ENCODE results near the gene LRIT2. TPM values are rescaled to one million over a fixed set of nuclear protein-coding genes. Genes with fewer than 3 reads are reported as not detected.
A peak's percentile ranks its signal among the peaks of the same experiment; 100 is the strongest.

Gene LRIT2
- total RNA-seq, 1 donor from 2014 or later, result not detected

- no peak overlapping the region for H3K4me3 Mint-ChIP-seq (ENCODE audit: low read depth)
- no peak overlapping the region for H3K27ac Mint-ChIP-seq
- H3K36me3 Mint-ChIP-seq (ENCODE audit: insufficient read depth), result no peaks in the 10 kb centered on the region
- H3K4me1 Mint-ChIP-seq (ENCODE audit: low read depth), result no peaks in the 10 kb centered on the region
- TF ChIP-seq CTCF (IDR thresholded peaks at IDR 0.05; ENCODE audit: unreplicated experiment), result no peak
- peaks cover 41% of the 10 kb centered on the region for H3K27me3 Mint-ChIP-seq
- DNase-seq (ENCODE audit: low spot score, unreplicated experiment), result peak; percentile 61
- H3K9me3 Mint-ChIP-seq (ENCODE audit: low read depth), result no peaks in the 10 kb centered on the region
These were observed 824 bp downstream of the LRIT2 start for GRCh38 chr10:84224411-84225028.

GRCh38 chr10:84221916-84222315, 3.4 kb downstream of the LRIT2 start:
- H3K36me3 Mint-ChIP-seq (ENCODE audit: insufficient read depth), result no peaks in the 10 kb centered on the region
- H3K27ac Mint-ChIP-seq, result no peak overlapping the region
- H3K4me1 Mint-ChIP-seq (ENCODE audit: low read depth), result no peaks in the 10 kb centered on the region

GRCh38 chr10:84217746-84218145, 7.6 kb downstream of the LRIT2 start:
- Mint-ChIP-seq H3K4me1 (ENCODE audit: low read depth) (no peaks in the 10 kb centered on the region), H3K27me3 (peaks cover 14% of the 10 kb centered on the region), H3K9me3 (ENCODE audit: low read depth) (no peaks in the 10 kb centered on the region), H3K36me3 (ENCODE audit: insufficient read depth) (no peaks in the 10 kb centered on the region), H3K27ac (no peak overlapping the region), H3K4me3 (ENCODE audit: low read depth) (no peak overlapping the region)
- TF ChIP-seq CTCF (IDR thresholded peaks at IDR 0.05; ENCODE audit: unreplicated experiment), result no peak
- DNase-seq (ENCODE audit: low spot score, unreplicated experiment), result no peak

More at GRCh38 chr10:84221916-84222315, 3.4 kb downstream of the LRIT2 start:
- H3K9me3 Mint-ChIP-seq (ENCODE audit: low read depth), result no peaks in the 10 kb centered on the region
- no peak overlapping the region for H3K4me3 Mint-ChIP-seq (ENCODE audit: low read depth)
- peaks cover 30% of the 10 kb centered on the region for H3K27me3 Mint-ChIP-seq
- TF ChIP-seq CTCF (IDR thresholded peaks at IDR 0.05; ENCODE audit: unreplicated experiment), result no peak
- DNase-seq (ENCODE audit: low spot score, unreplicated experiment), result no peak

- H3K4me1 Mint-ChIP-seq (ENCODE audit: low read depth), result no peaks in the 10 kb centered on the region
- DNase-seq (ENCODE audit: low spot score, unreplicated experiment), result no peak
- peaks cover 18% of the 10 kb centered on the region for H3K27me3 Mint-ChIP-seq
- H3K9me3 Mint-ChIP-seq (ENCODE audit: low read depth), result no peaks in the 10 kb centered on the region
- no peak overlapping the region for H3K27ac Mint-ChIP-seq
- H3K36me3 Mint-ChIP-seq (ENCODE audit: insufficient read depth), result no peaks in the 10 kb centered on the region
- TF ChIP-seq CTCF (IDR thresholded peaks at IDR 0.05; ENCODE audit: unreplicated experiment), result no peak
- no peak overlapping the region for H3K4me3 Mint-ChIP-seq (ENCODE audit: low read depth)
These were observed 8.5 kb downstream of the LRIT2 start for GRCh38 chr10:84216834-84217233.

- Mint-ChIP-seq H3K4me1 (ENCODE audit: low read depth) (no peaks in the 10 kb centered on the region), H3K4me3 (ENCODE audit: low read depth) (no peak overlapping the region), H3K27me3 (peaks cover 11% of the 10 kb centered on the region), H3K9me3 (ENCODE audit: low read depth) (no peaks in the 10 kb centered on the region), H3K27ac (no peak overlapping the region), H3K36me3 (ENCODE audit: insufficient read depth) (no peaks in the 10 kb centered on the region)
- peak; percentile 42 for TF ChIP-seq CTCF (IDR thresholded peaks at IDR 0.05; ENCODE audit: unreplicated experiment)
- DNase-seq (ENCODE audit: low spot score, unreplicated experiment), result no peak
These were observed 10.6 kb downstream of the LRIT2 start for GRCh38 chr10:84214612-84215235.
